Activated T-helper 1 cell treated with anti-CD3 and anti-CD28 coated beads, Interleukin-12 subunit alpha, Interleukin-12 subunit beta, Interleukin-2, Interleukin-4 antibody, amounts not matched to agents 30 ng/mL and 10 ng/mL and 1 ng/mL, durations not matched to agents 14 hours and 24 hours and 36 hours (primary cell): ENCODE measurements around the gene SLIT3. TPM values are rescaled to one million over a fixed set of nuclear protein-coding genes. Genes with fewer than 3 reads are reported as not detected.

Source experiments
- DNase-seq: peaks from one replicate; pipeline ENCODE4 v3.0.0; 2021; ENCODE audit warnings: low spot score
- H3K27ac Mint-ChIP-seq: one replicate; pipeline ENCODE4 v1.8.0; 2021; ENCODE audit warnings: mild to moderate bottlenecking, mixed read lengths
- H3K27me3 Mint-ChIP-seq: one replicate; pipeline ENCODE4 v1.8.0; 2022; ENCODE audit warnings: mild to moderate bottlenecking, moderate library complexity, mixed read lengths; ENCODE audit not compliant: insufficient read depth
- H3K36me3 Mint-ChIP-seq: one replicate; pipeline ENCODE4 v1.8.0; 2021; ENCODE audit warnings: low read depth, mixed read lengths
- H3K4me1 Mint-ChIP-seq: one replicate; pipeline ENCODE4 v1.8.0; 2021; ENCODE audit warnings: low read depth, mixed read lengths
- H3K4me3 Mint-ChIP-seq: one replicate; pipeline ENCODE4 v1.8.0; 2021; ENCODE audit warnings: mild to moderate bottlenecking, moderate library complexity, mixed read lengths
- H3K9me3 Mint-ChIP-seq: one replicate; pipeline ENCODE4 v1.8.0; 2021; ENCODE audit warnings: mixed read lengths
- intact Hi-C: fragments of 100-400 bp; cut with micrococcal nuclease; formaldehyde crosslinking; loops from one replicate; pipeline ENCODE4 v1.15.1; 2024
- total RNA-seq: library from RNA; stranded (reverse); gene quantifications from 2 replicates; pipeline ENCODE4 v1.2.3, GENCODE V29; 2022

Gene SLIT3
- total RNA-seq, 1 donor from 2014 or later: 0.03 TPM

DNA sequence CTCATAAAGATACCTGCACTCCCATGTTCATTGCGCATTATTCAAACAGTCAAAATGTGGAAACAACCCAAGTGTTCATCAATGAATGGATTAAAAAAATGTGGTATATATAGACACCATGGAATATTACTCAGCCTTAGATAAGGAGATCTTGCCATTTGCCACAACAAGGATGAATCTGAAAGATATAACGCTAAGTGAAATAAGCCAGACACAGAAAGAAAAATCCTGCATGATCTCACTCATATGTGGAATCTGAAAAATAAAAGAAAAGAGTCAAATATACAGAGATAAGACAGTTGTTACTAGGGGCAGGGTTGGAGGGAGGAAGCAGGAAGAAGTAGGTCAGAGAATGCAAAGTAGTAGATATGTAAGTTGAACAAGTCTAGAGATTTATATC, 17.6 kb upstream of the SLIT3 start:
- no peak overlapping the region for H3K27ac Mint-ChIP-seq
- H3K27me3 Mint-ChIP-seq: peaks cover 17% of the 10 kb centered on the region
- H3K4me1 Mint-ChIP-seq: no peaks in the 10 kb centered on the region
- no peak overlapping the region for H3K4me3 Mint-ChIP-seq
- H3K9me3 Mint-ChIP-seq: no peaks in the 10 kb centered on the region
- H3K36me3 Mint-ChIP-seq: no peaks in the 10 kb centered on the region
- no peak for DNase-seq
- intact Hi-C loops: no loop called here

DNA sequence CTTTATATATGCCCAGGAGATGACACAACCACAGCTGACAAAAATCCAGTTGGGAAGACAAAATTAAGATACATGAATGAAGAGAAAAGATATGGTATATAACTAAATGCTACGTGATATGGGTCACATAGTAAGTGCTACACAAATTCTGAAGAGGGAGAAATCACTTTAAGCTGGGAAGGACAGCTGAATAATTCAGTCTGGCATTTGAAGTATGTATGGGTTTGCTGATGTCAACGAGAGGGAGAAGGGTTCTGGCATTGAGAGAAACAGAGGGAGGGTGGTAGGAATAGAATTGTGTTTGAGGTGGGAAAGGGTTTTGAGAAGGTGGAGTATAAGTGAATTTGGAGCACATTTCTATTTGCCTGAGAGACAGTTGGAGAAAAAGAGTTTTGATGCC, 6.7 kb upstream of the SLIT3 start:
- no peak for DNase-seq
- intact Hi-C loops: no loop called here
- Mint-ChIP-seq H3K36me3 (peaks cover 1% of the 10 kb centered on the region), H3K4me3 (no peak overlapping the region), H3K9me3 (no peaks in the 10 kb centered on the region), H3K27ac (no peak overlapping the region), H3K4me1 (peaks cover under 1% of the 10 kb centered on the region), H3K27me3 (peaks cover 8% of the 10 kb centered on the region)

DNA sequence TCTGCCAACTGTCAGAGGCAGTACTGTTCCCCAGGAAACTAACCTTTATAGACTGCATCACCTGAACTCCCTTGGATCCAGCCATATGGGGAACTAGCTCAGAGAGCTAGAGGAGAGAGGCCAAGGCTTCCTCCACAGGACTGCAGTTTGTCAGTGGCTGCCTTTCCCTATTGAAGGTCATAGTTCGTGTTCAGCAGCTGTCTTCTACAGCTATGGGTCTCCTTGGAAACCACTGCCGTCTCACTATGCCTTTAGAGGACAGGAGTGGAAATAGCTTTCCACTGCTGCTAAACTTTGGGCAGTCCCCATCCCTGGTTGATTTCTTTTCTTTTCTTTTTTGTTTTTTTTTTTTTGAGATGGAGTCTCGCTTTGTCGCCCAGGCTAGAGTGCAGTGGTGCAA, 4.4 kb upstream of the SLIT3 start:
- intact Hi-C loops: no loop called here

DNA sequence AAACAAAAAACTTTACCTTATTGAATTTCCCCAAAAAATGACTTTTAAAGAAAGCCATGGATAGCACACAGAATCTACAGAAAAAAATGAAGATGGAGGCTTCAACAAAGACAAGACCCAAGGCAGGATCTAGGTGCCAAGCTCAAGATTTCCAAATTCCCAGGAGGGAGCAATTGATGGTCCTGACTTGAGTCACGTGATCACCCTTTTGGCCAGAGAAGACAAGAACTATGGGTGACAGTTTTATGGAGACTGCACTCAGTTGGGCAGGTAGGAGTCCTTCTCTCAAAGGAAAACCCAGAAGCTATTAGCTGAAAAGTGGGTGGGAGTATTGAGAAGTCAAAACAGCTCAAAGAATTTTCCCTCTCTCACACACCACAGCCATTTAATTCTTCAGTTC, 3.2 kb upstream of the SLIT3 start:
- Mint-ChIP-seq H3K4me3 (no peak overlapping the region), H3K36me3 (peaks cover 1% of the 10 kb centered on the region), H3K27ac (no peak overlapping the region), H3K27me3 (peaks cover 34% of the 10 kb centered on the region), H3K9me3 (no peaks in the 10 kb centered on the region), H3K4me1 (peaks cover 9% of the 10 kb centered on the region)
- no peak for DNase-seq
- intact Hi-C loops: loop anchor here (5.0 kb wide), 1 partner anchor 278 kb away; the partner anchor contains the start of gene SPDL1

More for the DNA sequence above, 4.4 kb upstream of the SLIT3 start:
- H3K27ac Mint-ChIP-seq: no peak overlapping the region
- peaks cover 9% of the 10 kb centered on the region for H3K4me1 Mint-ChIP-seq
- H3K27me3 Mint-ChIP-seq: peaks cover 23% of the 10 kb centered on the region
- no peaks in the 10 kb centered on the region for H3K9me3 Mint-ChIP-seq
- DNase-seq: no peak
- H3K4me3 Mint-ChIP-seq: no peak overlapping the region
- H3K36me3 Mint-ChIP-seq: peaks cover 1% of the 10 kb centered on the region

DNA sequence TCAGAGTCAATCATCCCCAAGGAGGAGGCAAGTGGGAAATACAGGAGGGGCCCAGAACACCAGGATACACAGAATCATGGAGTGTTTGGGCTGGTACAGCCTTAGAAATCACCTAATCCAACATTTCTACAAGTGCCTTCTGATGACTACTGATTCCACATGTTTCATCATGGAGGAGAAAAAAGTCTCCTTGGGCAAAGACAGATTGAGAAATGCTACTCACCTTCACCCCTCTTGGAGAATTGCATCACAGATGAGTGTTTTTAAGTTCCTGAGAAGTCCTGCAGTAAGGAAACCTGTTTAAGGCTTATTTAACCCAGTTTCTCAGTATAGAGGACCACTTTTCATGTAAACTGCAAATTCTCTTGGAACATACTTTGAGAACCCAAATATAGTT, 2.2 kb upstream of the SLIT3 start:
- Mint-ChIP-seq H3K27me3 (peaks cover 42% of the 10 kb centered on the region), H3K9me3 (no peaks in the 10 kb centered on the region), H3K4me1 (peaks cover 9% of the 10 kb centered on the region), H3K36me3 (peaks cover 1% of the 10 kb centered on the region), H3K4me3 (no peak overlapping the region), H3K27ac (no peak overlapping the region)
- no peak for DNase-seq
- intact Hi-C loops: loop anchor here (5.0 kb wide), 1 partner anchor 279 kb away; the partner anchor contains the start of gene SPDL1

DNA sequence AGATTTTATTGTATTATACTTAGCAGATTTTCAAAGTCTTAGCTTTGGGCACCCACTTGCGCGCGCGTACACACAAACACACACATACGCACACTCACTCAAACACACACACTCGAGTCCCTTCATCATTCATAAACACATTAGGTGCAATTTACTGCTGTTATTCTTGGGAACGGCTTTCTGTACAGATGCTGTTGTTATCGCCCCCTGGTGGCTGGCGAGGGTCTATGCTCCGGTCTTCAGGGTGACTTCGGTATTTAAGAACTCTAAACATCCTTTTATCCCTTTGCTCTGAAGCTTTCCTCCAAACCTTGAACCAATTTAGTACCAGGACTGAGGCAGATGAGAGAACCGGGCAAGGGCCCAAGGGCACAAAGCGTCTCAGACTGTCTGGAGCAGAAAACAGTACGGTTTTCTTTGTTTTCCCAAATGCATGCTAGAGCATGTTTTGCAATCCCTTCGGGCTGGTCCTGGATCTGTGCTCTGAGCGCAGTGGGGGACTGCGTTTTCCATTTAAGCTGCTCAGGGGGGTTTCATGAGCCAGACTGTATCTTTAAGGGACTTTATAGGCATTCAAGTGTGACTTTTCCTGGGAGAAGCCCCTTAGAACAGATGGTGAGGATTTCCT, 1.7 kb upstream of the SLIT3 start:
- no peaks in the 10 kb centered on the region for H3K9me3 Mint-ChIP-seq
- H3K36me3 Mint-ChIP-seq: peaks cover under 1% of the 10 kb centered on the region
- H3K27me3 Mint-ChIP-seq: peaks cover 42% of the 10 kb centered on the region
- H3K27ac Mint-ChIP-seq: no peak overlapping the region
- no peak overlapping the region for H3K4me3 Mint-ChIP-seq
- peak; percentile 15 for DNase-seq
- H3K4me1 Mint-ChIP-seq: peaks cover 9% of the 10 kb centered on the region
- intact Hi-C loops: loop anchor here (1.0 to 5.0 kb wide), 3 partner anchors 280 to 596 kb away; partner anchors contain the start of gene SPDL1

DNA sequence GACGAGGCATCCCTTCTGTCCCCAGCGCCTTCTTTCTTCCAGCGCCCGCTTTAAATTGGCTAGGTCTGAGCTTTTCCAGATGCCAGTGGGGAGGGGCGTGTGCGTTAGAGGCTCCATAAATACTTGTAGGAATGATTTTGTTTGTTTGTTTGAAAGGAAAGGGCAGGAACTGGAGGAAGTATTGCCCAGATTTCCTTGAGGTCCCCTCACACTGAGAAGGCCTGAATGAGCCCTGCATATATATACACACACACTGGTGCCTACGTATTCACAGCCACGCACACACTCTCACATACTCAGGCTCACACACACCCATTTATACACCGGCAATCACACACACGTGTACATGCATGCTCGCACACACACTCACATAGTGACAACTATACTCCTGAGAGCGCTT, 1.0 kb upstream of the SLIT3 start:
- intact Hi-C loops: loop anchor here (1.0 to 5.0 kb wide), 3 partner anchors 280 to 596 kb away; partner anchors contain the start of gene SPDL1
- Mint-ChIP-seq H3K27me3 (peaks cover 42% of the 10 kb centered on the region), H3K4me1 (peaks cover 9% of the 10 kb centered on the region), H3K36me3 (no peaks in the 10 kb centered on the region), H3K9me3 (no peaks in the 10 kb centered on the region), H3K4me3 (no peak overlapping the region), H3K27ac (no peak overlapping the region)
- no peak for DNase-seq

DNA sequence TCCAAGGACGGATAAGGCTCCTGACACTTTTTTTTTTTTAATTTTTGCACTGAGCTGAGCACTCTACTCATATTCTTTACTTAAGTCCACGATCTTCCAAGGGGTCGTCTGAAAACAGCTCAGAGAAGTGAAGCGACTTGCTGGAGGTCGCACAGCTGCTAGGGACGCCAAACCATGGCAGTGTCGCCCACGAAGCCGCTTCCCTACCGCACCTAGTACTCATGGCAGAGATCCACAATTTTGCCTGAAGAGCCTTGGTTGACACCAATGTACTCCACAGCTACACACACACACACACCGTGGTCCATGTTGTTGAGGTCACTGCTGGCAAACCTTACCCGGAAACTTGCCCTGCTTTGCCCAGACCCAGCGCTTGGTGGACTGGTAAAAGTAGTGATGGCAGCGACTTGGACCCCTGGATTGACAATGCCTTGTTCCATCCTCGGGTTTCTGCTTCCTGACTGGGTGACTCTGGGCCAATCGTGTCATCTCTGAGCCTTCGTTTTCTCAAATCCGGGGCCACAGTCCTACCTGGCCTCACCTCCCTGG, 521 bp upstream of the SLIT3 start:
- no peaks in the 10 kb centered on the region for H3K36me3 Mint-ChIP-seq
- intact Hi-C loops: loop anchor here (5.0 kb wide), 1 partner anchor 281 kb away; the partner anchor contains the start of gene SPDL1
- H3K4me1 Mint-ChIP-seq: peaks cover 9% of the 10 kb centered on the region
- peaks cover 42% of the 10 kb centered on the region for H3K27me3 Mint-ChIP-seq
- no peak for DNase-seq
- H3K27ac Mint-ChIP-seq: no peak overlapping the region
- no peak overlapping the region for H3K4me3 Mint-ChIP-seq
- H3K9me3 Mint-ChIP-seq: no peaks in the 10 kb centered on the region

DNA sequence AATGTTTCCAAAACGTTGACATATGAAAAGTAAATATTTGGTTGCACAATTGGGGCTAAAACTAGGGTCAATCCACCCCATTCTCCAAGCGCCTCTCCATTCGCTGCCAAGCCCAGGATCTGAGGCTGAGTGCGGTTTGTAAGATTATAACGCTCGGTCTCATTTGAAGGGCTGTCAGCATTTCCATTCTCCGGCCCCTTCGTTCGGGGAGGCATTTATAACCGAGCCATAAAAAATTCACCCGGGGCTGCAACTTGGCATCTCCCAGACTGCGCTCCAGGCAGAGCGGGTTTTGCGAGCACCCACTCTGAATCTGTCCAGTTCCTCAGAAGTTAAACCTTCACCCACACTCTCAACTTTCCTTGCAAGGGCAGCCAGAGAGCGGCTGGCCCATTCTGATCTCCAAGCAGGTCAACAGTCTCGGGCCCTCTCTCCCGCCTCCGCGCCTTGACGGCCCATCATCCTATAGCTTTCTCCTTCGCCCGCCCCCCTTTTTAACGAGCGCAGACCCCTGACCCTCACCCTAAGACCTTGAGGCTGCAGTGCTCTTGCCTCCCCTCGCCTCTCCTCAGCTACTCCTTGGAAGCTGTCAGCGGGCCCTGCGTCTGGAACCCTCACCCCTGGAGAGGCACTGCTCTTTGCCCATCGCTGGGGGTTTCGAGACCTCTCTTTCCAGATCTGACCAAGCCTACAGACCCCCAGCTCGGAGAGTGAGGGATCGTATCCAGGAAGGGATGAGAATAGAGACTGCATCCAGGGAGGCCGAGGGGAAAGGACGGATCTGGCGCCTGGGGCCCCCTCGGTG, 1.1 kb downstream of the SLIT3 start:
- Mint-ChIP-seq H3K27me3 (peaks cover 40% of the 10 kb centered on the region), H3K27ac (no peak overlapping the region), H3K4me3 (no peak overlapping the region), H3K9me3 (no peaks in the 10 kb centered on the region), H3K36me3 (no peaks in the 10 kb centered on the region), H3K4me1 (peaks cover 9% of the 10 kb centered on the region)
- no peak for DNase-seq
- intact Hi-C loops: loop anchor here (5.0 kb wide), 1 partner anchor 282 kb away; the partner anchor contains the start of gene SPDL1

DNA sequence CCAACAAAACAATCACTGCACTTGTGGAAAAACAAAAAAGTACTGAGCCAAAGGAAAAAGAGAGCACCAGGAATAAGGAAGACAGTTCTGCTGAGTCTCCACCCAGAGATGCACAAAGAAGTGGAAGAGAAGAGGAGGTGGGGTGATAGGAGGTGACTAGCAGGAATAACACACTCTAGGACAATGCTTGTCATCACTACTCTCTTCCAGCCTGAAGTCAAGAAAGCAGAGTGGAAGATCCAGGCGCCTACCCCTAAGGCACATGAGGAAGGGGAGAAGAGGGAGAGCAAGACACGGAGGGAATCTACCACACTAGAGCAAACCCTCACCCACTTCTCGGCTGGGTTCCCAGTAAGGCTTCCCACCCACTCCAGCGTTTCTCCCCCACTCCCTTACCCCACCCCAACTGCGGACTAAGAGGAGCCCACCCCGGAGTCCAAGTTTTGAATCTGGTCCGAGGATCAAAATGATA, 1.7 kb downstream of the SLIT3 start:
- DNase-seq: no peak
- intact Hi-C loops: no loop called here
- Mint-ChIP-seq H3K27me3 (peaks cover 40% of the 10 kb centered on the region), H3K4me1 (peaks cover 9% of the 10 kb centered on the region), H3K36me3 (no peaks in the 10 kb centered on the region), H3K27ac (no peak overlapping the region), H3K9me3 (no peaks in the 10 kb centered on the region), H3K4me3 (no peak overlapping the region)

DNA sequence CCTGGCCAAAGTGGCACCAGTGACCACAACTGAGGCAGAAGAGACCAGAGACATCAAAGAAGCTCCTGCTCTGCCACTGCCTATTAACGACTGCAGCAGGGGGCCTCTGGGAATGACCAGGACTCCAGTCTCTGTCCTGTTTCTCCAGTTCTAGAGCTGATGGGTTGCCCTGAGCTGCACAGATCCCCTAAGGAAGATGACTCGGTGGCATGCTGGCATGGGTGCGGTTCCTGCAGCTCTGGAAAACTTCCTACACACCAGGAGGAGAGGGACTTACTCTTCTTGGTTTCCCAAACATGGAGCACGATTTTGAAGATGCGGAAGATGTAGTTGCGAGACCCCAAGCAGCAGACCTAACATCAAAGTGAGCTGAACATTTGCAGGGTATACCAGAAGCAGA, 2.7 kb downstream of the SLIT3 start:
- Mint-ChIP-seq H3K27me3 (peaks cover 34% of the 10 kb centered on the region), H3K9me3 (no peaks in the 10 kb centered on the region), H3K4me3 (no peak overlapping the region), H3K36me3 (no peaks in the 10 kb centered on the region), H3K27ac (no peak overlapping the region), H3K4me1 (peaks cover 9% of the 10 kb centered on the region)
- intact Hi-C loops: no loop called here
- no peak for DNase-seq

DNA sequence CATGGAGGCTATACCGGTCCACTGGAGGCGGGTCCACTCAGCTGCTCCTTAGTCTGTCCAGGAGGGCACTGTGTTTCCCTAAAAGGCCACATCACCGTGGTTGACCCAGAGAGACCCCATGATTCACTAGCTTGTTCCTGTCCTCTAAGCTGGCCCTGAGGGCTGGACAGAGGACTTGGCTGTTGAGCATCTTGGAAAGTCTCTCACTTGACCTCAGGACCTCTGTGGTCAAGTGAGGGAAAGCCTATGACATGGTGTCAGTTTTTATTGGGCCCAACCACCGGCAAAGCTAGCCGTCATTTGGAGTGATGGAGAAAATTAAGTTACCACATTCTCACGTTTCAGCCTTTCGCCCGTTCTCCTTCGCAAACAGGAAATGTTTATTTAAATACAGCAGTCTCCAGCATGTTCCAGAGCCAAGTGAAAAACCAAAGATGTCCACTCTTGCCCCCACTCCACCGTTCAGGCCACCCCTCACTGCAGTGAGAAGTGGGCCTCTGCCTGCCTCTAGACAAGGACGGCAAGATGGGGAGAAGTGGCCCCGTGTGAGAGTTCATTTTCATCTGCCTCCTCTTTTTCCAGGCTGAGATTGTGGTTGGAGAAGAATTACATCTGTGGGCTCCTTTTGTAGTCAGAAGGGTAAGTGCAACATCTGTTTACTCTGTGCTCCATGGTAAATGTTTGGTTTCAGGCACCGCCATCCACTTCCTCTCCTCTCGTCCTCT, 4.4 kb downstream of the SLIT3 start:
- intact Hi-C loops: no loop called here
- no peaks in the 10 kb centered on the region for H3K9me3 Mint-ChIP-seq

More for the DNA sequence above, 4.4 kb downstream of the SLIT3 start:
- Mint-ChIP-seq H3K4me3 (no peak overlapping the region), H3K4me1 (no peaks in the 10 kb centered on the region), H3K27ac (no peak overlapping the region), H3K27me3 (peaks cover 24% of the 10 kb centered on the region), H3K36me3 (no peaks in the 10 kb centered on the region)
- DNase-seq: no peak
